Measurements from ENCODE around the gene CPB1.
"Not testable (repeated sequence)": the region's sequence is repeated elsewhere in the genome, so short reads cannot be mapped to it uniquely, and the experiment has no call there.

The CPB1 gene

GRCh38 chr3:148827585-148827984 lies at the start of gene CPB1:
Gene CPB1 (plus strand): TSS chr3:148827811. CDS start chr3:148827824, 13 bp downstream.
- DNase-seq (ENCODE audit: extremely low read depth in 1 of 2, low read depth in 1 of 2) = no peak

- no peak for DNase-seq (ENCODE audit: extremely low read depth in 1 of 2, low read depth in 1 of 2)
These were observed 48.7 kb upstream of the CPB1 start for GRCh38 chr3:148778926-148779325.

GRCh38 chr3:148785026-148785425 lies 42.6 kb upstream of the CPB1 start:
- DNase-seq (ENCODE audit: extremely low read depth in 1 of 2, low read depth in 1 of 2) = not testable (repeated sequence)

GRCh38 chr3:148786159-148786558 lies 41.5 kb upstream of the CPB1 start:
- not testable (repeated sequence) for DNase-seq (ENCODE audit: extremely low read depth in 1 of 2, low read depth in 1 of 2)

- no peak for DNase-seq (ENCODE audit: extremely low read depth in 1 of 2, low read depth in 1 of 2)
These were observed 38.5 kb upstream of the CPB1 start for GRCh38 chr3:148789146-148789545.

- no peak for DNase-seq (ENCODE audit: extremely low read depth in 1 of 2, low read depth in 1 of 2)
These were observed 37.7 kb upstream of the CPB1 start for GRCh38 chr3:148789906-148790305.

- no peak for DNase-seq (ENCODE audit: extremely low read depth in 1 of 2, low read depth in 1 of 2)
These were observed 37.2 kb upstream of the CPB1 start for GRCh38 chr3:148790370-148790769.

GRCh38 chr3:148790851-148791735 lies 36.5 kb upstream of the CPB1 start:
- DNase-seq (ENCODE audit: extremely low read depth in 1 of 2, low read depth in 1 of 2) = no peak

- no peak for DNase-seq (ENCODE audit: extremely low read depth in 1 of 2, low read depth in 1 of 2)
These were observed 35.7 kb upstream of the CPB1 start for GRCh38 chr3:148791920-148792319.

GRCh38 chr3:148792516-148792915 lies 35.1 kb upstream of the CPB1 start:
- DNase-seq (ENCODE audit: extremely low read depth in 1 of 2, low read depth in 1 of 2) = no peak

- DNase-seq (ENCODE audit: extremely low read depth in 1 of 2, low read depth in 1 of 2) = no peak
These were observed 30.8 kb upstream of the CPB1 start for GRCh38 chr3:148796799-148797198.

- DNase-seq (ENCODE audit: extremely low read depth in 1 of 2, low read depth in 1 of 2) = no peak
These were observed 29.8 kb upstream of the CPB1 start for GRCh38 chr3:148797795-148798194.

- DNase-seq (ENCODE audit: extremely low read depth in 1 of 2, low read depth in 1 of 2) = no peak
These were observed 27.2 kb upstream of the CPB1 start for GRCh38 chr3:148800414-148800813.

GRCh38 chr3:148809835-148810234 lies 17.8 kb upstream of the CPB1 start:
- DNase-seq (ENCODE audit: extremely low read depth in 1 of 2, low read depth in 1 of 2) = no peak

- DNase-seq (ENCODE audit: extremely low read depth in 1 of 2, low read depth in 1 of 2) = no peak
These were observed 12.1 kb upstream of the CPB1 start for GRCh38 chr3:148815316-148816110.

GRCh38 chr3:148816427-148816826 lies 11.2 kb upstream of the CPB1 start:
- no peak for DNase-seq (ENCODE audit: extremely low read depth in 1 of 2, low read depth in 1 of 2)

GRCh38 chr3:148816981-148817525 lies 10.6 kb upstream of the CPB1 start:
- DNase-seq (ENCODE audit: extremely low read depth in 1 of 2, low read depth in 1 of 2) = no peak

- DNase-seq (ENCODE audit: extremely low read depth in 1 of 2, low read depth in 1 of 2) = no peak
These were observed 7.0 kb upstream of the CPB1 start for GRCh38 chr3:148820361-148821245.

GRCh38 chr3:148823026-148823425 lies 4.6 kb upstream of the CPB1 start:
- DNase-seq (ENCODE audit: extremely low read depth in 1 of 2, low read depth in 1 of 2) = no peak

GRCh38 chr3:148825476-148825875 lies 2.1 kb upstream of the CPB1 start:
- DNase-seq (ENCODE audit: extremely low read depth in 1 of 2, low read depth in 1 of 2) = no peak
